K562 (cell line): Measurements from ENCODE around the gene NOSIP. TPM values are rescaled to one million over a fixed set of nuclear protein-coding genes. Genes with fewer than 3 reads are reported as not detected.

Experiments used
- ATAC-seq: fragments of 200-7000 bp; cut with Tn5 transposase; 3 replicates; pipeline ENCODE4 v1.9.1; 2020; ENCODE audit warnings: moderate library complexity
- BruUV-seq: library from RNA; stranded (reverse); fragments of 400-500 nt; replicated peaks from 2 replicates; lab custom pipeline; 2021; lab: Mats Ljungman, UMichigan
- CTCF ChIA-PET: fragments of 300-600 bp; formaldehyde crosslinking; extraction: SDS; loops from one replicate; lab custom pipeline; 2021; ENCODE audit warnings: low intra/inter-chr PET ratio; lab: Yijun Ruan, JAX
- POLR2A ChIA-PET: fragments of 300-600, 350-650 bp; sonication (Branson Sonifier 250); formaldehyde crosslinking; extraction: SDS; loops from one replicate; lab custom pipeline; 2021; ENCODE audit warnings: antibody characterized with exemption, inconsistent platforms; lab: Yijun Ruan, JAX
- DNase-seq, 4 experiments: peaks; one replicate each; pipeline versions ENCODE4 v3.0.0 to v3.0.0-alpha.2; 2011 to 2018; ENCODE audit warnings: low spot score in 3 of 4, mixed read lengths in 3 of 4; ENCODE audit errors: extremely low read depth in 1 of 4
- FAIRE-seq: peaks from 2 replicates; lab custom pipeline; 2011; peaks lifted over from hg19 to GRCh38; lab: Jason Lieb, UNC
- H2AFZ ChIP-seq: 2 replicates; pipeline ENCODE4 v1.6.0; 2011; ENCODE audit warnings: low read depth, low read length, control low read depth, inconsistent platforms
- H3K27ac ChIP-seq: fragments of 200-600 bp; 3 replicates; pipeline ENCODE4 v1.8.0; 2011; ENCODE audit warnings: low read depth, mild to moderate bottlenecking, control low read depth, inconsistent platforms, low read length, moderate library complexity, mixed read lengths; ENCODE audit errors: extremely low read depth
- H3K27me3 ChIP-seq, 2 experiments: fragments of 300-600 bp in 1 of 2; 2 replicates in 1 of 2; 3 replicates in 1 of 2; pipeline versions ENCODE4 v1.6.0 to v1.8.0; 2011; ENCODE audit warnings: inconsistent platforms in 2 of 2, low read length in 2 of 2, mild to moderate bottlenecking in 1 of 2, mixed read lengths in 1 of 2, moderate library complexity in 1 of 2; ENCODE audit not compliant: control insufficient read depth in 2 of 2, insufficient read depth in 2 of 2
- H3K36me3 ChIP-seq: fragments of 300-600 bp; 3 replicates; pipeline ENCODE4 v1.8.0; 2011; ENCODE audit warnings: mild to moderate bottlenecking, low read length, inconsistent platforms; ENCODE audit not compliant: control insufficient read depth, insufficient read depth
- H3K4me1 ChIP-seq, 2 experiments: fragments of 200-600 bp in 1 of 2; replicated peaks in 1 of 2; 2 replicates in 1 of 2; 3 replicates in 1 of 2; pipeline versions ENCODE4 v1.5.1 to v1.8.0; 2011; ENCODE audit warnings: inconsistent platforms in 2 of 2, low read length in 2 of 2, mild to moderate bottlenecking in 1 of 2, mixed read lengths in 1 of 2, moderate library complexity in 1 of 2; ENCODE audit not compliant: control insufficient read depth in 2 of 2, insufficient read depth in 2 of 2
- H3K4me2 ChIP-seq: 2 replicates; pipeline ENCODE4 v1.6.1; 2011; ENCODE audit warnings: low read length, control low read depth, inconsistent platforms, mixed read lengths; ENCODE audit not compliant: insufficient read depth
- H3K4me3 ChIP-seq: fragments of 200-600 bp; sonication (generic), shearing (Covaris generic); 2 replicates; pipeline ENCODE4 v1.5.1; 2016; ENCODE audit warnings: control low read depth, inconsistent platforms
- H3K79me2 ChIP-seq: fragments of 200-600 bp; 3 replicates; pipeline ENCODE4 v1.8.0; 2011; ENCODE audit warnings: low read length, inconsistent platforms; ENCODE audit not compliant: control insufficient read depth, insufficient read depth
- H3K9ac ChIP-seq, 2 experiments: 2 replicates each; pipeline versions ENCODE4 v1.6.0 to v1.6.1; 2011; ENCODE audit warnings: low read depth in 2 of 2, low read length in 2 of 2, control low read depth in 1 of 2, inconsistent platforms in 1 of 2, mild to moderate bottlenecking in 1 of 2, mixed read lengths in 1 of 2; ENCODE audit not compliant: insufficient read depth in 1 of 2
- H3K9me1 ChIP-seq: one replicate; pipeline ENCODE4 v1.6.0; 2011; ENCODE audit warnings: inconsistent platforms, mild to moderate bottlenecking, low read length, moderate library complexity; ENCODE audit not compliant: control insufficient read depth, insufficient read depth
- H3K9me3 ChIP-seq: replicated peaks from 2 replicates; pipeline ENCODE4 v1.5.1; 2011; ENCODE audit warnings: low read depth, low read length, inconsistent platforms; ENCODE audit not compliant: control insufficient read depth, insufficient read depth
- H4K20me1 ChIP-seq: replicated peaks from 2 replicates; pipeline ENCODE4 v1.6.1; 2011; ENCODE audit warnings: low read length, inconsistent platforms, mixed read lengths; ENCODE audit not compliant: control insufficient read depth, insufficient read depth
- BRD9 ChIP-seq: fragments of 450-650 bp; IDR thresholded peaks from 2 replicates; pipeline ENCODE4 v1.6.1; 2018; ENCODE audit warnings: low read depth; ENCODE audit not compliant: partially characterized antibody
- GTF2A2 ChIP-seq: IDR thresholded peaks from 2 replicates; pipeline ENCODE4 v1.6.1; 2016; ENCODE audit warnings: mild to moderate bottlenecking, missing genetic modification characterization, missing compliant biosample characterization
- MAX ChIP-seq: sonication (generic); formaldehyde crosslinking; IDR thresholded peaks from 2 replicates; pipeline ENCODE4 v1.9.0; 2022; ENCODE audit warnings: mild to moderate bottlenecking, missing genetic modification reagents
- RBBP5 ChIP-seq: fragments of 200-600 bp; sonication (generic); IDR thresholded peaks from 2 replicates; pipeline ENCODE4 v1.6.1; 2012; ENCODE audit warnings: borderline replicate concordance, mild to moderate bottlenecking, low read length, control low read depth, inconsistent platforms; ENCODE audit not compliant: insufficient read depth, poor library complexity, severe bottlenecking
- RBM34 ChIP-seq: fragments of 200-400 bp; formaldehyde crosslinking; IDR thresholded peaks from 2 replicates; pipeline ENCODE4 v1.6.1; 2018; ENCODE audit warnings: low read length, borderline replicate concordance; ENCODE audit not compliant: insufficient read depth
- SRF ChIP-seq, 2 experiments: fragments of 250-450, 450-650 bp in 1 of 2; sonication (Bioruptor Pico) in 1 of 2; sonication (generic) in 1 of 2; formaldehyde crosslinking; IDR thresholded peaks; 2 replicates each; pipeline versions ENCODE4 v1.5.0 to v1.5.1; 2020 to 2022; ENCODE audit warnings: mild to moderate bottlenecking in 1 of 2, missing genetic modification reagents in 1 of 2
- TAF7 ChIP-seq: fragments of 450-650 bp; IDR thresholded peaks from 2 replicates; pipeline ENCODE4 v1.6.1; 2016; ENCODE audit warnings: missing genetic modification characterization, missing compliant biosample characterization
- USF2 ChIP-seq: sonication (generic); formaldehyde crosslinking; IDR thresholded peaks from 2 replicates; pipeline ENCODE4 v1.5.0; 2020; ENCODE audit warnings: missing genetic modification reagents
- ZBTB12 ChIP-seq: fragments of 250-450 bp; sonication (Bioruptor Pico); IDR thresholded peaks from 2 replicates; pipeline ENCODE4 v1.4.0; 2020
- ZFPM2 ChIP-seq: fragments of 250-450 bp; sonication (Bioruptor Pico); IDR thresholded peaks from 2 replicates; pipeline ENCODE4 v1.5.1; 2022; ENCODE audit warnings: mild to moderate bottlenecking
- ZNF121 ChIP-seq: sonication (generic); formaldehyde crosslinking; conservative IDR thresholded peaks from 2 replicates; pipeline ENCODE4 v1.8.0; 2022; ENCODE audit warnings: missing genetic modification reagents
- WGBS: fragments of 100-300 bp; shearing (Covaris generic); methylation state at CpG from one replicate; pipeline ENCODE4 v1.1.6; 2016; ENCODE audit warnings: low coverage, mixed read lengths; ENCODE audit not compliant: insufficient coverage; ENCODE audit errors: missing lambda C conversion rate; 5-methylcytosine and 5-hydroxymethylcytosine counted together
- in situ Hi-C: fragments of 300-500 bp; cut with MboI; formaldehyde crosslinking; loops from 4 replicates; pipeline ENCODE4 v1.15.0; 2018; ENCODE audit warnings: inconsistent platforms, mixed read lengths
- intact Hi-C: fragments of 100-400 bp; cut with micrococcal nuclease; formaldehyde crosslinking; loops from 2 replicates; pipeline ENCODE4 v1.14.2; 2022
- polyA plus RNA-seq, 8 experiments: library from polyadenylated mRNA; depleted of rRNA in 4 of 8; stranded (reverse) in 5 of 8; unstranded in 3 of 8; fragments of >200 nt; fragmentation: Nextera tagmentation in 2 of 8; fragmentation: Illumina TruSeq in 1 of 8; extraction: Ambion mirVana in 2 of 8; extraction: Trizol in 1 of 8; gene quantifications; 2 replicates each; pipeline versions ENCODE4 v1.2.1 to v1.2.3, GENCODE V29; 2011 to 2014; ENCODE audit warnings: inconsistent platforms in 1 of 8, missing spikeins in 1 of 8
- total RNA-seq, 7 experiments: library from RNA; depleted of rRNA in 6 of 7; stranded (reverse); fragments of >200 nt in 6 of 7; fragmentation: Illumina TruSeq in 2 of 7; extraction: Trizol in 2 of 7; gene quantifications; 2 replicates each; pipeline versions ENCODE4 v1.2.1 to v1.2.3, GENCODE V29; 2011 to 2021; ENCODE audit warnings: low replicate concordance in 1 of 7

The NOSIP gene
- total and polyA plus RNA-seq, 9 of the 15 experiments (the other 6 are each of a cell fraction or from before 2014, with no cell fraction given) = 14.4 to 153 (median 79.9) TPM

- no peak overlapping the region for H3K4me2 ChIP-seq
- BruUV-seq = no TSS peak
- FAIRE-seq (no peak), ATAC-seq (no peak), DNase-seq (no peak)
- H3K9ac ChIP-seq = no peak overlapping the region
- peaks cover 17 to 20% of the 10 kb centered on the region in 2 experiments for H3K4me1 ChIP-seq
- H3K36me3 ChIP-seq = peaks cover 35% of the 10 kb centered on the region
- in situ Hi-C loops = loop anchor here (5.0 kb wide), 1 partner anchor 57 kb away; no protein-coding TSS in a partner anchor
- H3K27me3 ChIP-seq = no peaks in the 10 kb centered on the region
- 89% methylated on average over 6 of the region's 6 CpGs for WGBS
- no peak overlapping the region for H2AFZ ChIP-seq
- H4K20me1 ChIP-seq = peaks cover 3% of the 10 kb centered on the region; the same call in 1 of the 2 replicates
- intact Hi-C loops = no loop called here
- TF ChIP-seq SRF (CRISPR knock-in tag; IDR thresholded peaks at IDR 0.05) = no peak
- no peak for TF ChIP-seq ZNF121 (CRISPR knock-in tag)
- no peak for TF ChIP-seq BRD9
- no peak for TF ChIP-seq TAF7
- no peak for TF ChIP-seq MAX (CRISPR knock-in tag)
- TF ChIP-seq RBM34 = no peak
- TF ChIP-seq ZBTB12 = no peak
- no peak for TF ChIP-seq USF2 (CRISPR knock-in tag)
- no peak for TF ChIP-seq GTF2A2 (tag)
- TF ChIP-seq RBBP5 = no peak
- no peak for TF ChIP-seq ZFPM2
- ChIA-PET CTCF (no interaction called here), POLR2A (interaction anchor here (0.7 to 1.1 kb wide), 4 partner anchors 13 to 485 kb away, joined by 3 read pairs; partner anchors contain the start of gene RPS11)
- no peaks in the 10 kb centered on the region for H3K9me3 ChIP-seq
- peaks cover 56% of the 10 kb centered on the region for H3K79me2 ChIP-seq
- H3K27ac ChIP-seq = no peak overlapping the region; the same call in 2 of the 3 replicates
- no peak overlapping the region for H3K4me3 ChIP-seq
- peaks cover 3% of the 10 kb centered on the region for H3K9me1 ChIP-seq
Observed at GRCh38 chr19:49564616-49565045, 15.7 kb downstream of the NOSIP start.
